Measurements from ENCODE around the gene ATP8B3. TPM values are rescaled to one million over a fixed set of nuclear protein-coding genes. Genes with fewer than 3 reads are reported as not detected.

The ATP8B3 gene
- total and polyA plus RNA-seq, 9 of the 15 experiments (the other 6 are each of a cell fraction or from before 2014, with no cell fraction given) = 1.2 to 12.3 (median 3.8) TPM

DNA sequence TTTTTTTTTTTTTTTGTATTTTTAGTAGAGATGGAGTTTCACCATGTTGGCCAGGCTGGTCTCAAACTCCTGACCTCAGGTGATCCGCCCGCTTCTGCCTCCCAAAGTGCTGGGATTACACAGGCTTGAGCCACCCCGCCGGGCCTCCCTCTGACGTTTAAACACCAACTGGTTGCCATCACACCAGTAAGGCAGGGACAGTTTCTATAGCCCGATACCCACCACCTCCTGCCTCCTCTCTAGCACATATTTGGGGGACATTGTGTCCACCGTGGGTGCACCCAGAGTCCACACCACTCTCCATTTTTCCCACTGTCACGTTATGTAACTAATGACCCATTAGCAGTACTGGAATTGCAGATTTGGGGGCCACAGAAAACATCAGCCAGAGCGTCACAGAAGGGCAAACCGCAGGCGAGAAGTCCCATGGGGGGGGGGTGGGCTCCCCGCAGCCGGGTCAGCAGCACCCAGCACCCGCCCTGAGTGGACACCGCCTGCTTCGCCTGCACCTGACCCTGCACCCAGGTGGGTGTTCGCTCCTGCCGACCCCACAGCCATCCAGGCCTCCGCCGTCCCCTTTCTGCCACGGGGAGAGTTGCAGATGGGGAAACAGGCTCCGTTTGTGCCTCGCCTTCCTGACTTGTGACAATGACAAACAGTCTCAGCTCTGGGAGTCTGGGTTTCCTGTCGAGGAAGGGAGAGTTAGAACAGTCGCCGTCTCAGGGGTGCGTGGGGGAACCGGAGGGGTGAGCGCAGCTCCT lies 55.2 kb downstream of the ATP8B3 start:
- in situ Hi-C loops (cut with MboI) (no loop called here), intact Hi-C loops (cut with micrococcal nuclease) (no loop called here)
- Histone ChIP-seq H2AFZ (ENCODE audit: low read depth, low read length) (no peak overlapping the region), H4K20me1 (replicated peaks; ENCODE audit: control insufficient read depth, insufficient read depth, low read length) (no peaks in the 10 kb centered on the region; the same call in none of the 2 replicates), H3K4me2 (ENCODE audit: insufficient read depth, low read length) (no peak overlapping the region), H3K9me3 (replicated peaks; ENCODE audit: control insufficient read depth, insufficient read depth, low read depth, low read length) (no peaks in the 10 kb centered on the region), H3K4me1 (replicated peaks in 1 of 2; ENCODE audit: control insufficient read depth in 2 of 2, insufficient read depth in 2 of 2, low read length in 2 of 2) (peaks cover 0 to 67% of the 10 kb centered on the region in 2 experiments; a peak in 2 of 5 replicates), H3K79me2 (ENCODE audit: control insufficient read depth, insufficient read depth, low read length) (no peaks in the 10 kb centered on the region), H3K36me3 (ENCODE audit: control insufficient read depth, insufficient read depth, low read length) (no peaks in the 10 kb centered on the region), H3K9me1 (ENCODE audit: control insufficient read depth, insufficient read depth, low read length) (no peaks in the 10 kb centered on the region), H3K27ac (ENCODE audit: extremely low read depth, low read depth, low read length) (no peak overlapping the region), H3K27me3 (ENCODE audit: control insufficient read depth in 2 of 2, insufficient read depth in 2 of 2, low read length in 2 of 2) (peaks cover 33 to 60% of the 10 kb centered on the region in 2 experiments; a peak in 4 of 5 replicates), H3K4me3 (no peak overlapping the region), H3K9ac (ENCODE audit: insufficient read depth in 1 of 2, low read depth in 2 of 2, low read length in 2 of 2) (peak overlapping the region in 1 of 2 experiments; percentile 58; a peak in 1 of 4 replicates)
- BruUV-seq (replicated peaks) = no TSS peak
- ATAC-seq (no peak), DNase-seq (ENCODE audit: extremely low read depth in 1 of 4, low spot score in 3 of 4) (no peak), FAIRE-seq (peak; percentile 44)
- CTCF ChIA-PET (ENCODE audit: low intra/inter-chr PET ratio) = no interaction called here
- WGBS (ENCODE audit: insufficient coverage, low coverage, missing lambda C conversion rate) = 9% methylated on average over 20 of the region's 29 CpGs
- POLR2A ChIA-PET = no interaction called here
- TF ChIP-seq ZNF23 (CRISPR knock-in tag; IDR thresholded peaks at IDR 0.05) (no peak), MCM2 (IDR thresholded peaks at IDR 0.05; ENCODE audit: low read depth) (no peak), ZNF347 (CRISPR knock-in tag; IDR thresholded peaks at IDR 0.05; ENCODE audit: low read depth) (no peak), GTF2E2 (tag; IDR thresholded peaks at IDR 0.05) (no peak), ZNF696 (CRISPR knock-in tag; conservative IDR thresholded peaks at IDR 0.05) (no peak), KDM5B (IDR thresholded peaks at IDR 0.05; ENCODE audit: insufficient replicate concordance, low read depth, low read length) (no peak), ZFPM2 (CRISPR knock-in tag; IDR thresholded peaks at IDR 0.05) (no peak), ZNF707 (CRISPR knock-in tag; conservative IDR thresholded peaks at IDR 0.05) (no peak), MYC (IDR thresholded peaks at IDR 0.05; ENCODE audit: low read depth, low read length) (no peak), MYC (CRISPR knock-in tag; IDR thresholded peaks at IDR 0.05; ENCODE audit: borderline replicate concordance, low read depth) (no peak), NFRKB (IDR thresholded peaks at IDR 0.05; ENCODE audit: low read depth) (no peak), ZNF431 (CRISPR knock-in tag; IDR thresholded peaks at IDR 0.05) (no peak), SLC30A9 (CRISPR knock-in tag; IDR thresholded peaks at IDR 0.05) (no peak), MEIS2 (IDR thresholded peaks at IDR 0.05; ENCODE audit: partially characterized antibody) (peak; percentile 29), POLR2AphosphoS5 (IDR thresholded peaks at IDR 0.05; ENCODE audit: control insufficient read depth, insufficient read depth, low read depth, low read length) (no peak), ZNF695 (CRISPR knock-in tag; IDR thresholded peaks at IDR 0.05) (no peak)
- TF ChIP-seq, protein P1, sequence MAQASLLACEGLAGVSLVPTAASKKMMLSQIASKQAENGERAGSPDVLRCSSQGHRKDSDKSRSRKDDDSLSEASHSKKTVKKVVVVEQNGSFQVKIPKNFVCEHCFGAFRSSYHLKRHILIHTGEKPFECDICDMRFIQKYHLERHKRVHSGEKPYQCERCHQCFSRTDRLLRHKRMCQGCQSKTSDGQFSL (CRISPR knock-in tag; IDR thresholded peaks at IDR 0.05) = peak; percentile 70; the same call in 1 of the 2 replicates
- TF ChIP-seq, protein P1 (tag; IDR thresholded peaks at IDR 0.05) = no peak
- TF ChIP-seq, protein P2, sequence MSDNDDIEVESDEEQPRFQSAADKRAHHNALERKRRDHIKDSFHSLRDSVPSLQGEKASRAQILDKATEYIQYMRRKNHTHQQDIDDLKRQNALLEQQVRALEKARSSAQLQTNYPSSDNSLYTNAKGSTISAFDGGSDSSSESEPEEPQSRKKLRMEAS (CRISPR knock-in tag; IDR thresholded peaks at IDR 0.05) = 0 out of 2 replicates have a peak, but pooled peaks have one; percentile 23
